ENCODE measurements around the gene POU2F3.

POU2F3 gene

DNA sequence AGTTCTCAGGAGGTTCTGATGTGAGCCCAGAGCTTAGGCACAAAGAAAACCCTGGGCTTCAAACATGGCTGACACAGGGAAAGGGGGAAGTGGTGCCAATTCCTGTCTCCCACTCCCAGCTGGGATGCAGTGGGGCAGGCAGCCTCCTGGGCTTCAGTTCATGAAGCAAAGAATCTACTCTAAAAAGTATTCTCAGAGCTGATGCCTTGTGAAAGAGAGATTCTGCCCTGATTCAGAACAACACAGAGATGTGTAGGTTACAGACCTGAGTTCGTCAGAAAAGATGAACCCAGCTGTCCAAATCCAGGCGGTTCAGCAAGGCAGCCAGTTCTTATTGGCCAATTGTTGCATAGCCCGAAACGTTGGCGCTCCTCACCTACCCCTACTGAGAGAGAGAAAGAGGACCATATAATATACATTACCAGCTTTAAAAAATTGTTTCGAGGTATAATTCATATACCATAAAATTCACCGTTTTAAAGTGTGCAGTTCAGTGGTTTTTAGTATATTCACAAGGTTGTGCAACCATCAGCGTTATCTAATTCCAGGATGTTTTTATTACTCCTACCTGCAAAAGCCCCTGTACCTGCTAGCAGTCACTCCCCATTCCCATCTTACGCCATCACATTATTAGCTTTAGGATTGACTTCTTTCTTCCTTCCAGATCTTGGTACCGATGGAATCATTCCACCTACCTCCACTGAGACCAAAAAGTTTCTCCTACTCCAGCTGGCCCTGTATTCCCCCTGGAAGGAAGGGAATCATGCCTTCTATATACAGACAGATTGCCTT lies 77.9 kb downstream of the POU2F3 start:
- DNase-seq (ENCODE audit: low spot score): no peak

DNA sequence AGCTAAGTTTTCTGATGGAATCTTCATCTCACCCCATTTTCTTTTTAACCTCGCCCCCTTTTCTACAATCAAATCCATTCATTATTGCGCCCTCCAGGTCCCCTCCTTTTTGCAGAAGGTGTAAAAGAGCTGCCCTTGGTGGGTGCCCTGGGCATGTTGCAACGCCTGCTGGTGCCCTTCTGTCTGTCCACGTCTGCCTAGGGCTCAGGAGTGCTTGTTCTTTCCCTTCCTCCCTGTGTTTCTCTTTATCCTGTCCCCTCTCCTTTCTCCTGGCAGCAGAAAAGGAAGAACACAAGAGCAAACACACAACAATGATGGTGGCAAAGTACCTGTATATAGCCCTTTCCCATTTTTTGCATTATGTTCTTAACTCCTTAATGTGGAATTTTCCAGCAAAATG lies 79.0 kb downstream of the POU2F3 start:
- no peak for DNase-seq (ENCODE audit: low spot score)

DNA sequence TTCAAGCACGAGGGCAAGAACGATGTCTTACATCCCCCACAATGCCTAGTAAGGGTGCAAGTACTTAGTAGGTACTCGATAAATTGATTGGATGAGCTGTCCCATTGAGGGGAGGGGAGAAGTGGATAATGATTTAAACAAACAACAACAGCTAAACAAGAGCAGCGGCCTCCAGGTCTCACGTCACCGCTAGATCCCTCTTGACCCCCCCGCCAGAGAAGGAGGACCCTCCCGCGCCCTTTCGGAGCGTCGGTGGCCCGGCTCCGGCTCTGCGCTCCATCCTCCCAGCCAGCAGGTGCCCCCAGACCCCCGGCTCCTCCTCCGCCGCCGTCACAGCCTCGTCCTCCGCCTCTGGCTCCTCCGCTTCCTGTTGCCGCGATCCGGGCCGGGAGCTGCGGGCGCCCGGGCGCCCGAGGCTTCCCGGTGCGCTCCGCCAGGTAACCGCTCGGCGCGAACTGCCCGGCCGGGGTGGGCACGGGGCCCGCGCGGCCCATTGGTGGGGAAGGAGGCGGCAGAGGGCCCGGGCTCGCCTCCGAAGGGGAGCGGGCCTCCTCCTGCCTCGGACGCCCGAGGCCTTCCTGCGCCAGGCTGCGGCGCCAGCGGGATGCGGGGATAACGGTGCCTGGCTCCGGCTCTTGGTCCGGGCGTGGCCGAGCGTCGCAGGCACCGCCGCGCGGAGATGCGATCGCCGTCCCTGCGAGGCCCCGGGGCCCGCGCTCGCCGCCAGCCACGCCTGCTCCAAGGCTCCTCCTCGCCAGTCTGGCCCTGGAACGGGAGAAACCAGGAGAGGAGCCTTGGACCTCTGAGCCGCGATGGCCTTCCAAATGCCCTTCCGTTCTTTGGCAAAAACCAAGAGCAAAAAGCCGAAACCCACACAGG lies 85.2 kb downstream of the POU2F3 start, which contains the start of gene TLCD5:
TLCD5 (plus strand) TSS at position 368 of the 879 bp plus-strand sequence. CDS start 2,143 bp downstream, outside the sequence.
- peak; percentile 89 for DNase-seq (ENCODE audit: low spot score)

DNA sequence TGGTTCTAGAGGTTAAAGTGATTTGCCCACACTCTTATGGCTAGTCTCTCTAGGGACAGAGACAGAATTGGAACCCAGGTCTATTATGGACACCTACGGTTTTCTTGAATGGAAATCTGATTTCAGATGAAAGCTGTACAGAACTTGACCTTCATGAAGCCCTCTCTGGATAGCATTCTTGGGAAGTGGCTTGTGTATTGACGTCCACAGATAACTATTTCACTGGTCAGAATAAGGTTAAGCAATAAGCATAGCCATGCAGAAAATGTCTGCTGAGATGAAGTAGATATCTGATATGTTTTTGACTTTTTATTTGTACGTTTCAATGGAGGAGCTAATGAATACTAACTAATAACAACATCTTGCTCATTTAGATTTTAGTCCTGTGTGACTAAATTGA lies 86.3 kb downstream of the POU2F3 start:
- DNase-seq (ENCODE audit: low spot score): no peak

DNA sequence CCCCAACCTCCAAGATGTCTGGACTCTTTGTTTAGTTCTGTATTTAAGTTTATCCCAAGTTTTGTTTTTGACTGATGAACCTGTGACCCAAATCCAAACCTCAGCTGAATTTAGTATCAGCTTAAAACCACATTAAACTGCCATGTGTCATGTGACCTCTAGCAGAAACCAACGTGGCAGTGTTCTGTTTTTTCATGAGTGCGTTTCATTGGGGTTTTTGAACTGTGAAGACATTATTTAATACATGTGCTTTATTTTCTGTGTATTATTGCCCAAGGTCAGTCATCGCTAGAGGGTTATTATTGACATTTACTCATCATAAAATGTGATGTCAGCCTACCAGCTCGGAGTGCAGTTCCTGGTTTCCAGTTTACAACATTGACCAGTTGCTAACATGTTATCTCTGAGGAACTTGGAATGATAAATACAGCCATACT lies 86.9 kb downstream of the POU2F3 start:
- DNase-seq (ENCODE audit: low spot score): no peak

DNA sequence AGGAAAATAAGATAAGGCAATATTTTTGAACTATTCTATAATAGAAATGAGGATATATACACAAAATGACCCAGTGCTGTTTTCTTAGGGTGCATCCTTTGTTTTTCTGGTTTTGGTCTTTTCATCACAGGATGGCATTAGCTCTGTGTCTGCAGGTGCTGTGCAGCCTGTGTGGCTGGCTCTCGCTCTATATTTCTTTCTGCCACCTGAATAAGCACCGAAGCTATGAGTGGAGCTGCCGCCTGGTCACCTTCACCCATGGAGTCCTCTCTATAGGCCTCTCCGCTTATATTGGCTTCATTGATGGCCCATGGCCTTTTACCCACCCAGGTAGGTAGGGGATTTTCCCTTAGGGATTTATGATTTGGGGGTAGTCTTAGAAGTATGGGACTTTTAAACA lies 87.4 kb downstream of the POU2F3 start:
- DNase-seq (ENCODE audit: low spot score): no peak

DNA sequence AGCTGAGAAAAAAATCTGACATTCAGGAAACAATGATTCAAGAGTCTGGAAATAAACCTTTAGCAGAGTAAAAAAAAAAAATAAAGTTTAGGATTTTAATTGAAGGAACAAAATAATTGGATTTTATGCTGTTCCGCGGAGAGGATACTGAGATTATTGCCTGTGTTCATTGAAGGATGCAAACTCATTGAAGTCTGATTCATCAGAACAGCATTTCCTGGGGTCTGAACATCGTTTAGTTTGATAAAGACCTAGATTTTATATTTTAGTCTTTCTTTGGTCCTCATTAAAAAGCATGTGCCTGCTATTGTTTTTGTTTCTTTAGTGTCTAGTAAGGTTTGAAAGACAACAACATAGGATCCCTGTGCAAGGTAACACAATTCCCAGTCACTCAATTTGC lies 89.6 kb downstream of the POU2F3 start:
- no peak for DNase-seq (ENCODE audit: low spot score)

DNA sequence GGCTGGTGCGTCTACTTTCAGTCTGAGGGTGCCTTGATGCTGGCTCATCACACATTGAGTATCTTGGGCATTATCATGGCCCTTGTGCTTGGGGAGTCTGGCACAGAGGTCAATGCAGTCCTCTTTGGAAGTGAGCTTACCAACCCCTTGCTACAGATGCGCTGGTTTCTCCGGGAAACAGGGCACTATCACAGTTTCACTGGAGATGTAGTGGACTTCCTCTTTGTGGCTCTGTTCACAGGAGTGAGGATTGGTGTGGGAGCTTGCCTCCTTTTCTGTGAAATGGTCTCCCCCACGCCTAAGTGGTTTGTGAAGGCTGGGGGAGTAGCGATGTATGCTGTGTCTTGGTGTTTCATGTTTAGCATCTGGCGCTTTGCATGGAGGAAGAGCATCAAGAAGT lies 90.1 kb downstream of the POU2F3 start:
- DNase-seq (ENCODE audit: low spot score): no peak

DNA sequence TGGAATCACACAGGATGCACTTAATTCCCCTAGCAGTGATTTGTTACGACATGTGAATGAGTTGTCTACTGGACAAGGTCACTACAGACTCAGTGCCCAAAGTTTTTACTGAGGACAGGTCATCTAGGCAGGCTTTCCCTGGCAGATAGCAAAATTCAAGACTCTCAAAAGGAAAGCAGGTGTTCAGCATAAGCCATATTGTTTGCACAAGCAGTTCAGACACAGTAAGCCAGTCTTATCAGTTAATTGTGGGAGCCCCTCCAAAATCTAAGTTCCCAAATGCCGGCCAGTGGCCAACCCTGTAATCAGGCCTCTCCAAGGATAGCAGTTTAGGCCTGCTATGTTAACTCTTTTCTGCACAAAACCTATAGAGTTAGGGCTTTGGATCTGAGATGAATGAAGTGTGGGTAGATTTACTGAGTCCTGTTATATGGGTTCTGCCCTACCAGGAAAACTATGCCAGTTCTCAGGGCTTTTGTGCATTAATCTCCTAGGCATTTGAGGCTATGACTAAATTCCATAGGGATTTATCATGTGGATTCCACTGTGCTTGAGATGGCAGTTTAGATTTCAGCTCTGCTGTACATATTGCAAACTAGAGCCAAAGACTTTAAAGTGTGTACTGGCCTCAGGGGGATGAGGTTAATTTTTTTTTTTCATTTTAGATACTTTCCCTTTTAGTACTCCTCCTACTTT lies 91.5 kb downstream of the POU2F3 start:
- no peak for DNase-seq (ENCODE audit: low spot score)

DNA sequence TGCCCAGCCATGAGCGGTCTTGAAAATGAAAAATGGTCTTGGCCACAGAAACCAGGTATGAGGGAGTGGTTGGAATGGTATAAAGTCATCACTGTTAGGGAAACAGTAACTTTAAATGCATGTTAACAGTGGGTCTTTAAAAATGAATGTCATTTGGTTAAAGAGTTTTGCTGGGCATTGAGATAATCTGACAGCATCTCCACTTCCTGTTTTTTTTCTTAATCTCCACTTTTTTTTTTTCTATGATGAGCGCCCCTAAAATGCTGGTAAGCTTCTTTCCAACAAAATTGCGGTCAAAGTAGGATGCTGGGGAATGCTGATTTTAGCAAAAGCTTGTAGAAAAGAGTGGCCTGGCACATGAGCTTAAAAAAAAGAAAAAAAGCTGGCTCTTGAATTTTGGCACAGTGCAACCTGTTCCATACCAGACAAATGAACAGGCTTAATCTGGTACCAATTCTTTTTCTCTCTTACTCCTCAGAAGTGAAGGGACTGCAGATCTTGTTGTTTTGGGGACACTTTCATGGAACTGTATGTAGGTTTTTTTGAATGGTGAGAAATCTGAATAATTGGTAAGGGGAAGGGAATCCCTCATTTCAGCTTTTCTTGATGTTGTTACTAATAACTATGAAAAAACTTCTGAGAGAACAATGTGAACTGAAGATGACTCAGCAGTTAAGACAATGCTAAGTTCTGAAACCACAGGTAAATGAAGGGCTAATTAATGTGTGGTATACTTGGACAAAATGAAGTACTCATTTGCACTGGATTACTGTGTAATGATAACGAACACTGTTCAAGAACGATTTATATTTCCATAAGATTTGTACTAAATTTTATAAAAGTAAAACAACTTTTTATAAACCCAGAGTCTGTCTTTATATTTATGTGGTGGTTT lies 93.1 kb downstream of the POU2F3 start:
- DNase-seq (ENCODE audit: low spot score): no peak

DNA sequence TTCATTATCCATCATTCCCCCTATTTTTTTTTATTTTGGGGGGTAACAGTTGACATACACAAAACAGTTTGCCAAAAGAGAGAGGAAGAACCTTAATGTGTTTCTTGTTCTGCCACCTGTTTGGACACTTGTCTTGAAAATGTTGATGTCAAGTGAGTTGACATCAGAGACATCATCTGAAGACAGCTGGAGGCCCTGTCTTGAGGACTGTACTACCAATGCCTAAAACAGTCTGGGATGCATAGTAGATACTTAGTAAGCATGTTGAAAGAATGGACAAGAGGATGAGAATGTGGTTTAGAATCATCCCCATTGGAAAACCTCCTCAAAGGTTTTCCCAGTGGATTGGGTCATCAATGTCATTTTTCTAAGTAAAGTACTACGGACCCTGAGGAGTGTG lies 93.9 kb downstream of the POU2F3 start:
- DNase-seq (ENCODE audit: low spot score): no peak

DNA sequence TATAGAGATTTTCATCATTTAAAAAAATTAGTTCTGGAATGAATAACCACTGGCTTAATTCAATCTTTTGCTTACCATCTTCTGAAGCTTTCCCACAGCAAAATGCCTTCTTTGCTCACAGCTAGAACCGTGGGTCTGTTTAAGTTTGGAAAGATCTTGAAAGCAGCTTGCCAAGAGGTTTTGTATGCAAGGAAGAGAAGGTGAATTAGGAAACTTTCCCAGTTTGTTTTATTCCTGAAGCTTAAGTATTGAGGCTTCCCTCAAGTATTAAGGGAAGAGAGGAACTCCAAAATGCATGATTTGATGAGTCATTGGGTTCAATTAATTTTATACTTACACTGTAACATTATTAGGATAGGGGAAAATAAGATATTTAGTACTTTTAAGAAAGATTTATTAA lies 94.4 kb downstream of the POU2F3 start:
- DNase-seq (ENCODE audit: low spot score): no peak

DNA sequence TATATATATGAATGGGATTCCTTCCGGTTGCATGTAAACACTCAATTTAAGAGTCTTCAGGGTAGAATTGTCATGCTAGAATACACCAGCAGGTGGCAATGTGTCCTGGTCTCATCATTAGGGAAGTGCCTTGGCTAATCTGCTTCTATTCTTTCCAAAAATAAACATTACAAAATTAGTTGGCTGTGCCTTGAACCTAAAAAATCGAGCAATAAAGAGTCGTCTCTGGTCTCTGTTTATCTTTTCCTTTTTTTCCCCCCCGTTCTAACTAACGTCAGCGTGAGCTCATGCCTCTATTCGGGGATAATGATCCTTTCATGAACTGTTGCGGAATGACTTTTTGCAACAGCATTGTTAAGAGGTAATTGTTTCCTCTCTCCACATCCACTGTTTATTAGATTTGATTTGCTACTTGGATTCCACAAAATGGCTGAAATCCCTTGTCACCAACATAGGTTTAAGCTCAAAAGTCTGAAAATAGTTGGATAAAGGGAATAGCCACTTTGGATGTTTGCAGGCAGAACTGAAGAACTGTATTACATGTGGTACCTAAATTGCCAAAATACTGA lies 95.0 kb downstream of the POU2F3 start:
- peak; percentile 49 for DNase-seq (ENCODE audit: low spot score)

DNA sequence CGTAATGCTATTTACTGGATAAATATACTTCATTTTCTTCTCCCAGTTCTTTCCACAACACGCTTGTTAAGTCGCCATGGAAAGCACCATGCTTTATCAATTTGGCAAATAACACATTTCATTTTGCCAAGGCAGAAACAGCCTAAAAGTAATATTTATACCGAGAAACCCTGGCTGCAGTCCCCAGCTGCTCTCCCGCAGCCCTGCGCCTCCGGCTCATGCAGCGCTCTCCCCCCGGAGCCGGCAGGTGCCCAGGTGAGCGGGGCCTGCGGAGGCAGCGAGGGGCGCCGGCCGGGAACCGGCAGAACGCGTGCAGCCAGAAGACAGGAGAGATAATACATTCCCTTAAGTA lies 95.6 kb downstream of the POU2F3 start:
- DNase-seq (ENCODE audit: low spot score): peak; percentile 42

DNA sequence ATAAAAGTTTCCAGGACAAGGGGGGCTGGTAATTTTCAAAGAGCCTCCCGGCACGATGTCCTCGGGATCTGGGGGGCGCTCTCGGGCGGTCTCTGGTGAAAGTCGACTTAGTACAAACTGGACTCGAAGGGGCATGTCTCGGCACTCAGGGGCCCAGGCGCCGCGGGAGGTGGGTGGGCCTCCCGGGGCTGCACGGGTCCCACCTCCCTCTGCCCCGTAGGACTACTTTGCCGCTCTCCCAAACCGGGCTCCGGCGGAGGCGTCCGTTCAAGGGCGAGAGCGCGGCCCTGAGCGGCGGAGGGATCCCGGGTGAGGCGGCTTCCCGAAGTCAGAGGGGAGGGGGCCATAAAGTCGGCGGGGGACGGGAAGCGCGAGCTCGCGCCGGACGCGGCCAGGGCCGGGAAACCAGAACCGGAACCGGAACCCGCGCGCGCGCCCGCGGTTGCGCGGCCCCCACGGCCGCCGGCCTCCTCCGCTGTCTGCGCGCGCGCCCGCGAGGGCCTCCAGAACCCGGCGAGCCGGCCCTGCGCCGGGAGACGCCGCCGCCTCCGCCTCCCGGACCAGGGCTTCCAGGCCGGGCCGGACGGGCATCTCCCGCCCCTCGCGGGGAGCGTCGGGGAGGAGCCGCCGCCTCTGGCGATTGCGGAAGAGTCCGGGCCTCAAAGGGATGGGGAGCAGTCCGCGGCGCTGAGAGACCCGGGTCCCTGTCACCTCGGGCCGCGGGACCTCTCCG lies 96.1 kb downstream of the POU2F3 start, which contains the start of gene ARHGEF12:
ARHGEF12 (plus strand) TSS at position 506 of the 733 bp plus-strand sequence. CDS start 831 bp downstream, outside the sequence.
- DNase-seq (ENCODE audit: low spot score): peak; percentile 97

DNA sequence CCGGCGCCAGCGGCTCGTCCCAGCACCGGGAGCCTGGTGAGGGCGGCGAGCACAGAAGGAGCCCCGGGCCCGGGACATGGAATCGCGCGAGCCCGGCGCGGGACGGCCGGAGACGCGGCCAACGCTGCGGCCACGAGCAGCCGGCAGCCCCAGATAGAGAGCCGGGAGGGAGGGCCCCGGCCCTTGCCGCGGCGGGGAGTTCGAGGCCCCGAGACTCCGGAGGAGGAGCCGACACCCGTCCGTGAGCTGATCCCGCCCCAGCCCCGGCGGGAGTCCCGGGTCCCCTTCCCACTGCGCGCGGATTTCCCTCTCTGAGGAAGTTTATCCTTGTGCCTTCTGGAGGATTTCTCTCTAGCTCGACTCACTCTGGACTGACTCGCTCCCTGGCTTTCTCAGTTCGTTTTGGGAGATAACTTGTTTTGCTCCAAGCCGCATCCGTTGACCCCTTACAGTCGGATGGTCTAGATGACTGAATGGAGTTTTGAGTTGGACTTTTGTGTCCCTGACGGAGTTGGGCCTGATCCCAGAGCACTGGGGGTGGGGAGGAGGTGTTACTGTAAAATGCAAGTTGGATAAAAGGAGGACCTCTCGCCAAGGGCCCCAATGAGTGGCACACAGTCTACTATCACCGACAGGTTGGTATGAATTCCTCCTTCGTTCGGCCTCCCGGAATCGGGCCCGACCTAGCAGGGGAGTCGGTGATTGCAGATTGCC lies 96.9 kb downstream of the POU2F3 start:
- peak; percentile 74 for DNase-seq (ENCODE audit: low spot score)

DNA sequence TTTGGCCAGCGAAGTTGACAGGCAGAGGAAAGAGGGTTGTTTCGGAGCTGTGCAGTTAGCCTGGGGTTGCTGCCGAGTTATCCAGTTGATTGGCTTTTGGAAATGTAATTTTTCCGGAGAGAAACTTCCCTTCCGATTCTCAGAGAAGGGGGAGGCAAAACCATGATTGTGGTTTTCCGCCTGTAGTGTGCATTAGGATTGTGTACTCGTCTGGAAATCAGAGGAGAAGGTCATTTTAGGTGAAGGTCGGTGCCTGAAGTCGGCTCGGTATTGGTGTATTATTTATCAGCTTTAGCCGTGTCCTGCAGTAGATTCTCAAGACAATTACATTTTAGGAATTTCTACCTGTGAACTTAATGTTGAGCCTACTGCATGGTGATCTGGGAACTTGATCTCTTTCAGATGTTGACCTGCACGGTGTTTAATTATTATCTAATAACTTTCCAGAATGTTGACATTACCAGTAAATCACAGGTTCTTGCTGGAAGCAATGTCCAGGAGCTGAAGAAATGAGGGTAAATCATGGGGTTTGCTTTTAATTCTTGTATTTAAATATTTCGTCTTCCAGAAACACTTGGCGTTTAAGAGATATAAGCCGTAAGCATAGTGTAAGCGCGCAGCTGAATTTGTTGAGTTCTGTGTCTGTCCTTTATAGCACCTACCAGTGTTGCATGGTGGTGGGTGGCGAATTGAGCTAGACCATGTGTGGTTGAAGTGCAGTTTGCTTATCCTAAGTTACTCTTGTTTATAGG lies 97.6 kb downstream of the POU2F3 start:
- peak; percentile 26 for DNase-seq (ENCODE audit: low spot score)

DNA sequence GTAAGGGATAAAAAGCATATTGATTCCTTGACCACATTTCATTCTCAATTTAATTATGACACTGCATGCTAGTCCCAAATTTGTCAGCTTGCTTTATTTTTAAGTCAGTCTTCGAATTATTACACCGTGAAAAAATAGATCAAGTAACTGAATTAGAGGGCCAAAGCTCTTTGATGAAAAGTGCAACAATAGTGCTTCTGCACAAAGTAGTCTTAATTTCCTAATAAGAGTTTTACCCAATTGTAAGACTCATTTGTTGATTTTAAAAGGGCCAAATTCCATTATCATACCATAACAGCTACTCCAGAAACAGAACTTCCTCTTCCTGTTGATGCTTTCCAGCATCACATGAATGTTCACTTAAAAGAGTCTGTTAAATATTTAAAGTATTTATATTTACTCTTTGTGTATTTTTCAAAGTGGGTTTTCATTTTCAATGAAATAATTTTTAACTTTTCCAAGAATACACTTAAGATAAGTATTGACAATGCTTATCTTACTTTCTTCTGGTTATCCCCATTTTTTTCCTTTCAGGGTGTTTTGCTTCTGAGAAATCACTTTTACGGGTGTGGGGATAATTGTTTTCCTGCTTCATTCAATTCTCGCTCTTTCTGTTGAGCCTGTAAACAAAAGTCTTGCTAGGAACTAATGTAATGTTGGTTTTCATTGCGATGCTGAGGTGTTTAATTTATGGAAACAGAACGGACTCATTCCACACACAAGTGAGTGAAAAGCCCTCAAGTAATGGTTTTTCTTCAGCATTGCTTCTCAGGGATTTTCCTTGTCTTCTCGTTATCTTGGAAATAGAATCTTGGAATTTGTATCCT lies 98.4 kb downstream of the POU2F3 start:
- no peak for DNase-seq (ENCODE audit: low spot score)
